Neural cell (in vitro differentiated cells): ENCODE results near the gene PKHD1. TPM values are rescaled to one million over a fixed set of nuclear protein-coding genes. Genes with fewer than 3 reads are reported as not detected.

ENCODE experiments used
- H2AFZ ChIP-seq: fragments of 200-600, 300-800 bp; sonication (generic), shearing (Covaris generic); 2 replicates; pipeline ENCODE4 v1.6.0; 2014; ENCODE audit warnings: low read depth, mild to moderate bottlenecking, antibody characterized with exemption, low read length, moderate library complexity
- H3F3A ChIP-seq: fragments of 200-600 bp; shearing (Covaris generic); 2 replicates; pipeline ENCODE4 v1.6.1; 2016; ENCODE audit warnings: mild to moderate bottlenecking, moderate library complexity, mixed read lengths, antibody characterized with exemption, low read length; ENCODE audit not compliant: insufficient read depth, poor library complexity, severe bottlenecking
- H3K27ac ChIP-seq: fragments of 200-600, 300-800 bp; sonication (generic), shearing (Covaris generic); 2 replicates; pipeline ENCODE4 v1.5.1; 2014; ENCODE audit warnings: mild to moderate bottlenecking, low read length, moderate library complexity
- H3K27me3 ChIP-seq: fragments of 300-800, 200-600 bp; sonication (generic), shearing (Covaris generic); 2 replicates; pipeline ENCODE4 v1.6.0; 2014; ENCODE audit warnings: mild to moderate bottlenecking, low read depth, low read length, moderate library complexity; ENCODE audit not compliant: insufficient read depth
- H3K36me3 ChIP-seq: fragments of 300-800, 200-600 bp; sonication (generic), shearing (Covaris generic); 2 replicates; pipeline ENCODE4 v1.5.1; 2014; ENCODE audit warnings: mild to moderate bottlenecking, antibody characterized with exemption, low read length, moderate library complexity; ENCODE audit not compliant: insufficient read depth
- H3K4me2 ChIP-seq: fragments of 300-800, 200-600 bp; sonication (generic), shearing (Covaris generic); 2 replicates; pipeline ENCODE4 v1.6.0; 2014; ENCODE audit warnings: mild to moderate bottlenecking, low read length
- H3K4me3 ChIP-seq: fragments of 300-800, 200-600 bp; sonication (generic), shearing (Covaris generic); 2 replicates; pipeline ENCODE4 v1.5.1; 2014; ENCODE audit warnings: mild to moderate bottlenecking, low read length, moderate library complexity
- H3K79me2 ChIP-seq: fragments of 200-600 bp; shearing (Covaris generic); replicated peaks from 2 replicates; pipeline ENCODE4 v1.6.0; 2014; ENCODE audit warnings: mild to moderate bottlenecking, low read length, moderate library complexity; ENCODE audit not compliant: insufficient read depth
- H3K9ac ChIP-seq: fragments of 300-800, 200-600 bp; sonication (generic), shearing (Covaris generic); 2 replicates; pipeline ENCODE4 v1.6.1; 2016; ENCODE audit warnings: mild to moderate bottlenecking, low read length, mixed read lengths
- H3K9me2 ChIP-seq: fragments of 200-600 bp; shearing (Covaris generic); 2 replicates; pipeline ENCODE4 v1.6.1; 2016; ENCODE audit warnings: mild to moderate bottlenecking, low read length, mixed read lengths; ENCODE audit not compliant: insufficient read depth
- H3K9me3 ChIP-seq: fragments of 200-600, 300-800 bp; sonication (generic), shearing (Covaris generic); 2 replicates; pipeline ENCODE4 v1.6.1; 2016; ENCODE audit warnings: mild to moderate bottlenecking, mixed run types, low read length, moderate library complexity, mixed read lengths
- H4K20me1 ChIP-seq: fragments of 200-600 bp; shearing (Covaris generic); 2 replicates; pipeline ENCODE4 v1.6.1; 2016; ENCODE audit warnings: mild to moderate bottlenecking, mixed run types; ENCODE audit not compliant: insufficient read depth
- CTCF ChIP-seq: fragments of 450-650 bp; IDR thresholded peaks from 2 replicates; pipeline ENCODE4 v1.5.1; 2014; ENCODE audit warnings: antibody characterized with exemption, mild to moderate bottlenecking, moderate library complexity; ENCODE audit not compliant: poor library complexity, severe bottlenecking
- EP300 ChIP-seq: fragments of 450-650 bp; conservative IDR thresholded peaks from 2 replicates; pipeline ENCODE4 v1.6.1; 2014; ENCODE audit warnings: antibody characterized with exemption, mild to moderate bottlenecking, moderate library complexity; ENCODE audit not compliant: poor library complexity, severe bottlenecking
- EZH2 ChIP-seq: fragments of 200-600, 300-800 bp; shearing (Covaris generic), sonication (generic); IDR thresholded peaks from 2 replicates; pipeline ENCODE4 v1.6.1; 2014; ENCODE audit warnings: antibody characterized with exemption, low read length, borderline replicate concordance, mild to moderate bottlenecking; ENCODE audit not compliant: insufficient read depth, poor library complexity, severe bottlenecking
- MXI1 ChIP-seq: fragments of 450-650 bp; conservative IDR thresholded peaks from 2 replicates; pipeline ENCODE4 v1.6.1; 2014; ENCODE audit warnings: antibody characterized with exemption, mild to moderate bottlenecking; ENCODE audit not compliant: poor library complexity, severe bottlenecking
- POLR2AphosphoS5 ChIP-seq: IDR thresholded peaks from 2 replicates; pipeline ENCODE4 v1.6.1; 2012
- RAD21 ChIP-seq: fragments of 450-650 bp; conservative IDR thresholded peaks from 2 replicates; pipeline ENCODE4 v1.6.1; 2014; ENCODE audit warnings: antibody characterized with exemption, mild to moderate bottlenecking, moderate library complexity
- SMC3 ChIP-seq: fragments of 450-650 bp; conservative IDR thresholded peaks from 2 replicates; pipeline ENCODE4 v1.6.1; 2014; ENCODE audit warnings: antibody characterized with exemption, mild to moderate bottlenecking, moderate library complexity; ENCODE audit not compliant: poor library complexity
- TAF1 ChIP-seq: IDR thresholded peaks from 2 replicates; pipeline ENCODE4 v1.6.1; 2012; ENCODE audit warnings: low read depth
- polyA plus RNA-seq: library from polyadenylated mRNA; depleted of rRNA; stranded (reverse); fragments of >200 nt; gene quantifications from 2 replicates; pipeline ENCODE4 v1.2.3, GENCODE V29; 2014
- TF ChIP-seq, protein P1 (sequence below): IDR thresholded peaks from 2 replicates; pipeline ENCODE4 v1.6.1; 2012; ENCODE audit warnings: borderline replicate concordance

PKHD1 gene
- polyA plus RNA-seq, 1 donor from 2014 or later, result not detected

DNA sequence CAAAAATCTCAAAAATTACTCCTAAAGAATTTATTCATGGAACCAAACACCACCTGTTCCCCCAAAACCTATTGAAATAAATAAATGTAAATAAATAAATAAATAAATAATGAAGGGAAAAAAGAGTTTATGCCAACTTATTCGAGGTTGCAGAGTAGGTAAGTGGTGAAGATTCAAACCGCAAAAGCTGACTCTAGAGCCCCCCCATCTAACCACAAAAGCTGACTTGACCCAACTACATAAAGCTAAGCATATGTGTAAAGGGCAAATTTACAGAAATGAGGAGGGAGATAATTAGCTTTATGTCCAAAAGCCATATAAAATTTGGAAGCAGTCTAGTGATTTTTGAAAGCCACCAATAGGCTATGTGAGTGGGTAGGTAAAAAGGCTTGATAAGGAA, 486.9 kb downstream of the PKHD1 start:
- TF ChIP-seq SMC3 (no peak), EZH2 (no peak), RAD21 (no peak), EP300 (no peak), MXI1 (no peak), TAF1 (no peak), CTCF (no peak), POLR2AphosphoS5 (no peak)
- TF ChIP-seq, protein P1, sequence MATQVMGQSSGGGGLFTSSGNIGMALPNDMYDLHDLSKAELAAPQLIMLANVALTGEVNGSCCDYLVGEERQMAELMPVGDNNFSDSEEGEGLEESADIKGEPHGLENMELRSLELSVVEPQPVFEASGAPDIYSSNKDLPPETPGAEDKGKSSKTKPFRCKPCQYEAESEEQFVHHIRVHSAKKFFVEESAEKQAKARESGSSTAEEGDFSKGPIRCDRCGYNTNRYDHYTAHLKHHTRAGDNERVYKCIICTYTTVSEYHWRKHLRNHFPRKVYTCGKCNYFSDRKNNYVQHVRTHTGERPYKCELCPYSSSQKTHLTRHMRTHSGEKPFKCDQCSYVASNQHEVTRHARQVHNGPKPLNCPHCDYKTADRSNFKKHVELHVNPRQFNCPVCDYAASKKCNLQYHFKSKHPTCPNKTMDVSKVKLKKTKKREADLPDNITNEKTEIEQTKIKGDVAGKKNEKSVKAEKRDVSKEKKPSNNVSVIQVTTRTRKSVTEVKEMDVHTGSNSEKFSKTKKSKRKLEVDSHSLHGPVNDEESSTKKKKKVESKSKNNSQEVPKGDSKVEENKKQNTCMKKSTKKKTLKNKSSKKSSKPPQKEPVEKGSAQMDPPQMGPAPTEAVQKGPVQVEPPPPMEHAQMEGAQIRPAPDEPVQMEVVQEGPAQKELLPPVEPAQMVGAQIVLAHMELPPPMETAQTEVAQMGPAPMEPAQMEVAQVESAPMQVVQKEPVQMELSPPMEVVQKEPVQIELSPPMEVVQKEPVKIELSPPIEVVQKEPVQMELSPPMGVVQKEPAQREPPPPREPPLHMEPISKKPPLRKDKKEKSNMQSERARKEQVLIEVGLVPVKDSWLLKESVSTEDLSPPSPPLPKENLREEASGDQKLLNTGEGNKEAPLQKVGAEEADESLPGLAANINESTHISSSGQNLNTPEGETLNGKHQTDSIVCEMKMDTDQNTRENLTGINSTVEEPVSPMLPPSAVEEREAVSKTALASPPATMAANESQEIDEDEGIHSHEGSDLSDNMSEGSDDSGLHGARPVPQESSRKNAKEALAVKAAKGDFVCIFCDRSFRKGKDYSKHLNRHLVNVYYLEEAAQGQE, result no peak
- no peak overlapping the region for H3K9ac ChIP-seq
- H3K27ac ChIP-seq, result no peak overlapping the region
- no peak overlapping the region for H3K4me2 ChIP-seq
- H3K27me3 ChIP-seq, result no peaks in the 10 kb centered on the region
- H4K20me1 ChIP-seq, result no peaks in the 10 kb centered on the region
- H3K9me3 ChIP-seq, result no peaks in the 10 kb centered on the region
- H3K9me2 ChIP-seq, result no peaks in the 10 kb centered on the region
- no peak overlapping the region for H3K4me3 ChIP-seq
- no peaks in the 10 kb centered on the region for H3K36me3 ChIP-seq
- no peak overlapping the region for H2AFZ ChIP-seq
- no peaks in the 10 kb centered on the region for H3K79me2 ChIP-seq
- H3F3A ChIP-seq, result no peaks in the 10 kb centered on the region

GRCh38 chr6:51598171-51598570, 489.2 kb downstream of the PKHD1 start:
- no peaks in the 10 kb centered on the region for H3K36me3 ChIP-seq
- no peaks in the 10 kb centered on the region for H3K79me2 ChIP-seq
- H3K4me3 ChIP-seq, result no peak overlapping the region

More at GRCh38 chr6:51598171-51598570, 489.2 kb downstream of the PKHD1 start:
- Histone ChIP-seq H3K27ac (no peak overlapping the region), H3K9me3 (no peaks in the 10 kb centered on the region), H3K9ac (no peak overlapping the region), H3K27me3 (no peaks in the 10 kb centered on the region), H3K9me2 (no peaks in the 10 kb centered on the region), H3K4me2 (no peak overlapping the region), H3F3A (no peaks in the 10 kb centered on the region), H2AFZ (no peak overlapping the region), H4K20me1 (no peaks in the 10 kb centered on the region)
- TF ChIP-seq TAF1, result no peak
- TF ChIP-seq POLR2AphosphoS5, result no peak
- no peak for TF ChIP-seq CTCF
- TF ChIP-seq, protein P1, result no peak
- TF ChIP-seq MXI1, result no peak
- no peak for TF ChIP-seq RAD21
- TF ChIP-seq SMC3, result no peak
- TF ChIP-seq EP300, result no peak
- TF ChIP-seq EZH2, result no peak
